Urinary bladder (tissue), 4 donors: ENCODE measurements around the gene SMTNL2. TPM values are rescaled to one million over a fixed set of nuclear protein-coding genes. Genes with fewer than 3 reads are reported as not detected.
"Not testable (repeated sequence)": the region's sequence is repeated elsewhere in the genome, so short reads cannot be mapped to it uniquely, and the experiment has no call there.

ENCODE experiments used
- DNase-seq: peaks from one replicate; pipeline ENCODE4 v3.0.0-alpha.2; 2015; ENCODE audit errors: extremely low spot score
- H3K27ac ChIP-seq: one replicate; pipeline ENCODE4 v1.5.1; 2013; ENCODE audit warnings: low read depth, mild to moderate bottlenecking, moderate library complexity
- H3K36me3 ChIP-seq: one replicate; pipeline ENCODE4 v1.6.1; 2013; ENCODE audit warnings: mild to moderate bottlenecking, moderate library complexity; ENCODE audit not compliant: insufficient read depth
- H3K4me1 ChIP-seq: one replicate; pipeline ENCODE4 v1.6.1; 2013; ENCODE audit warnings: mild to moderate bottlenecking, moderate library complexity; ENCODE audit not compliant: insufficient read depth
- H3K4me3 ChIP-seq: one replicate; pipeline ENCODE4 v1.5.1; 2013; ENCODE audit warnings: low read depth, low read length
- WGBS: extraction: QIAGEN DNeasy Blood & Tissue Kit; methylation state at CpG from one replicate; pipeline ENCODE4 v1.1.7; 2013; 5-methylcytosine and 5-hydroxymethylcytosine counted together
- polyA plus RNA-seq: library from polyadenylated mRNA; stranded (reverse); fragments of 200-250 nt; gene quantifications from one replicate; pipeline ENCODE4 v1.2.3, GENCODE V29; 2013
- total RNA-seq: library from RNA; depleted of rRNA; stranded (reverse); fragments of >200 nt; gene quantifications from one replicate; pipeline ENCODE4 v1.2.3, GENCODE V29; 2014
- donor health status: healthy with polysubstance abuse.
- donor health status: healthy.

Gene SMTNL2
- total and polyA plus RNA-seq, 2 donors = 5.0 to 8.0 TPM

- H3K36me3 ChIP-seq, DNase-seq, H3K27ac ChIP-seq, H3K4me1 ChIP-seq, H3K4me3 ChIP-seq: not testable (repeated sequence)
- 72% methylated on average over 11 of the region's 11 CpGs for WGBS
Observed at GRCh38 chr17:4590042-4590441, 5.7 kb downstream of the SMTNL2 start.

DNA sequence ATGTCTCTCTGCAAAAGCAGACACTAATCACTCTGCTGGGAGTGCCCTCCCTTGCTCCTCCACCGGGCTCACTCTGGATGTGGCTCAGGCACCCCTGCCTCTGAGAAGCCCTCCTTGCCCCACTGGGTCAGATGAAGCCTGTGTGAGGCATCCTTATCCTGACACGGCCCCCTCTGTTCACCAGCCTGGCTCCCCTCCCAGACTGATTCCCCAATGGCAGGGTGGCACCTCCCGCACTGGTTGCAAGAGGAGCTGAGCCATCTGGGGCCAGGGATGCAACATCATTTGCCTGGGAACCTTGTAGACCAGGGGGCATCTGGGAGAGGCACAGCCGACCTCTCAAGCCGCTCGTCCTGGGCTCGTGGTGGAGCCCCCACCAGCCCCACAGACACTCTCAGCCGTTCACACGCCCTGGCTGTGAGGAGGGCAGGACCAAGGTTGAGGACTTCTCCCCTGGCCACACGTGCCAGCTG lies 6.7 kb downstream of the SMTNL2 start:
- Histone ChIP-seq H3K4me3 (no peak overlapping the region), H3K27ac (no peak overlapping the region), H3K36me3 (no peaks in the 10 kb centered on the region), H3K4me1 (no peaks in the 10 kb centered on the region)
- WGBS = 80% methylated on average over 10 of the region's 10 CpGs
- DNase-seq = no peak

GRCh38 chr17:4591529-4591928 lies 7.2 kb downstream of the SMTNL2 start:
- 63% methylated on average over 12 of the region's 12 CpGs for WGBS
- no peaks in the 10 kb centered on the region for H3K4me1 ChIP-seq
- H3K4me3 ChIP-seq = no peak overlapping the region
- no peak for DNase-seq
- H3K27ac ChIP-seq = no peak overlapping the region
- H3K36me3 ChIP-seq = no peaks in the 10 kb centered on the region

DNA sequence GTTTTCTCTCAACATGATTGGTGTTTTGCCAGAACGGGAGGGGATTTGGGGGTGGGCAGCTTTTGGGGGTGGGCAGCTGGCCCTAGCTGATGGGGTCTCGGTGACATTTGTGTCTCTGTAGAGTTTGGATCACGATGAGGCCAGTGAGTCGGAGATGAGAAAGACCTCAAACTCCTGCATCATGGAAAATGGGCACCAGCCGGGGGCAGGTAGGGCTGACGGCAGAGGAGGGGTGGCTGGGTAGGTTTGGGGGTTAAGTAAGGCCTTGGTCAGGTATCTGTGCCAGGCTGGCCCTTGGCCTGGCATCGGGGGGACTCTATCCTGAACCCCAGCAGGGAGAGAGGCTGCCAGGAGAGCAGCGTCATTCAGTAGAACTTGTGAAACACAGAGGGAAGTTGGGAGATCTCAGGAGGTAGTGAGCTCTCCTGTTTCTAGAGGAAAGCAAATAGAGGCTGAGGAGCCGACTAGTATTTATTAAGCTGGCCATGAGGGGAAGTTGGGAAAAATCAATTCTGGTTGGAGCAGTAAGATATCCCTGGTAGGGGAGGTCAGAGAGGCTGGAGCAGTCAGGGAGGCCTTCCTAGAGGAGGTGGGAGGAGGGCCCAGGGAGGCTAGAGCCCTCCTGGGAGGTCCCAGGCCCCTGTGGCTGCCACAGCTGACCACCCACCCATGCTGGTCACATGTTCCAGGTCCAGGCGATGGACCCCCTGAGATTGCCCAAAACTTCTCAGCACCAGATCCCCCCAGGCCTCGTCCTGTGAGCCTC lies 8.1 kb downstream of the SMTNL2 start:
- Histone ChIP-seq H3K4me3 (no peak overlapping the region), H3K36me3 (no peaks in the 10 kb centered on the region), H3K27ac (no peak overlapping the region), H3K4me1 (no peaks in the 10 kb centered on the region)
- 85% methylated on average over 11 of the region's 11 CpGs for WGBS
- DNase-seq = no peak

GRCh38 chr17:4593021-4593421 lies 8.7 kb downstream of the SMTNL2 start:
- WGBS = 89% methylated on average over 14 of the region's 14 CpGs
- Histone ChIP-seq H3K27ac (no peak overlapping the region), H3K36me3 (no peaks in the 10 kb centered on the region), H3K4me3 (no peak overlapping the region), H3K4me1 (no peaks in the 10 kb centered on the region)
- DNase-seq = no peak

DNA sequence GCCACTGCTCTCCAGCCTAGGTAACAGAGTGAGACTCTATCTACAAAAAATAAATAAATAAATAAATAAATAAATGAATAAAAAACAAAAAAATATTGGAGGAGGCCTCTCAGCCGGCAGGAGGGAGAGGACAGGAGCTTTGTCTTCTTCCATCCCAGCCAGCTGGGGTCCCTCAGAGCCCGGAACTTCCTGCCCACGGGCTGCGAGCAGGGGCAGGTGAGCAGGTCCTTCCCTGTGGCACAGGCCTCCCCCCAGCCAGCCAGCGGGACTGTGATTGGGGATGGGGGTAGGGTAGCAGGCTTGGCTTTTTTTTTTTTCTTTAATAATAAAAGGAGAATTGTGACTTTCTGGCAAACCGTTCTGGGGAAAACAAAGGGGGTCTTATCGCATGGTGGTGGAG lies 10.1 kb downstream of the SMTNL2 start:
- Histone ChIP-seq H3K36me3 (no peaks in the 10 kb centered on the region), H3K4me1 (no peaks in the 10 kb centered on the region), H3K27ac (no peak overlapping the region), H3K4me3 (no peak overlapping the region)
- DNase-seq = no peak
- WGBS = 85% methylated on average over 7 of the region's 7 CpGs

DNA sequence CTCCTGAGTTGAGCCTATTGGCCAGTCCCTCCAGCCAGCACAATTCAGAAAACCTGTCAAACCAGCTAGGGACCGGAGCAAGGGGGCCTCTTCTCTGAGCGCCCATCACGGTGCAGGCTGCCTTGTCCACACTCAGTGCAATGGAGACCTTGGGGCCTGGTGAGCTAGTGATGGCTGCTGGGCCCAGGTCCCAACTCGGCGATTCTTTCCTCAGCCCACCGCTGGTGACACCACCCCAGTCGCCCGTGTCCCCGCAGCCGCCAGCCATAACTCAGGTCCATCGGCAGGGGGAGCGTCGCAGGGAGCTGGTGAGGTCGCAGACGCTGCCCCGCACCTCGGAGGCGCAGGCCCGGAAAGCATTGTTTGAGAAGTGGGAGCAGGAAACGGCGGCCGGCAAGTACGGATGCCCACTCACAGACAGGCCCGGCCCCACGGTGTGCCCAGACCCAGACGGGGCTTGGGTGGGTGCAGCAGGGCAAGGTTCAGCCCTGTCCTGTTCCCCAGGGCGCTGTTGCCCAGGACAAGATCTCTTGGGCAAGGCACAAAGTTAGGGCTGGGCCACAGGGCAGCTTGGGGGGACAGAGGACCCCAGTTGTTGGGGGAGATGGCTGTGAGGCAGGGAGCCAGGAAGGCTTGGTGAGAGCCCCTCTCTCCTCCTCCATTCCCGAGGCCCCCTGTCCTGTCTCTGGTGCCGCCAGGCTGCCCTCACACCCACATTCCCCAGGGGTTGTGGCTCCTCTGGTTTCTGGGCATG lies 10.8 kb downstream of the SMTNL2 start:
- no peaks in the 10 kb centered on the region for H3K4me1 ChIP-seq
- H3K27ac ChIP-seq = no peak overlapping the region
- no peak for DNase-seq
- no peaks in the 10 kb centered on the region for H3K36me3 ChIP-seq
- WGBS = 68% methylated on average over 29 of the region's 29 CpGs
- H3K4me3 ChIP-seq = no peak overlapping the region

DNA sequence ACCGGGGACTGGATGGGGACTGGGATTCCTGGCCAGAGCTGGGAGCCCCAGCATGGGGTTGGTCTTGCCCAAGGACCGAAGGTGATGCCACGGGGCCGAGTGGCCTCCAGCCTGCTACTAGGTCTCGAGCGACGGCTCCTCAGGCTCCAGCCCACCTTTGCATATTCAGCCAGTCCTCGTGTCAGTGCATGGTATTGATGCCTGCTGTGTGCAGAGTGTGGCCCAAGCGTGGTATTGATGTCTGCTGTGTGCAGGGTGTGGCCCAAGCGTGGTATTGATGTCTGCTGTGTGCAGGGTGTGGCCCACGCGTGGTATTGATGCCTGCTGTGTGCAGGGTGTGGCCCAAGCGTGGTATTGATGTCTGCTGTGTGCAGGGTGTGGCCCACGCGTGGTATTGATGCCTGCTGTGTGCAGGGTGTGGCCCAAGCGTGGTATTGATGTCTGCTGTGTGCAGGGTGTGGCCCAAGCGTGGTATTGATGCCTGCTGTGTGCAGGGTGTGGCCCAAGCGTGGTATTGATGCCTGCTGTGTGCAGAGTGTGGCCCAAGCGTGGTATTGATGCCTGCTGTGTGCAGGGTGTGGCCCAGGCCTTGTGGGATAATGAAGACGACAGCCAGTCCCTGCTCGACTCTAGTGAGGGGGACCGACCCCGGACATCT lies 11.5 kb downstream of the SMTNL2 start:
- DNase-seq, H3K4me1 ChIP-seq, H3K4me3 ChIP-seq, H3K27ac ChIP-seq, H3K36me3 ChIP-seq: not testable (repeated sequence)
- WGBS = 94% methylated on average over 23 of the region's 23 CpGs

- no peak for DNase-seq
- Histone ChIP-seq H3K36me3 (no peaks in the 10 kb centered on the region), H3K4me1 (no peaks in the 10 kb centered on the region), H3K4me3 (no peak overlapping the region), H3K27ac (no peak overlapping the region)
- 96% methylated on average over 36 of the region's 36 CpGs for WGBS
Observed at GRCh38 chr17:4596636-4597380, 12.5 kb downstream of the SMTNL2 start.

DNA sequence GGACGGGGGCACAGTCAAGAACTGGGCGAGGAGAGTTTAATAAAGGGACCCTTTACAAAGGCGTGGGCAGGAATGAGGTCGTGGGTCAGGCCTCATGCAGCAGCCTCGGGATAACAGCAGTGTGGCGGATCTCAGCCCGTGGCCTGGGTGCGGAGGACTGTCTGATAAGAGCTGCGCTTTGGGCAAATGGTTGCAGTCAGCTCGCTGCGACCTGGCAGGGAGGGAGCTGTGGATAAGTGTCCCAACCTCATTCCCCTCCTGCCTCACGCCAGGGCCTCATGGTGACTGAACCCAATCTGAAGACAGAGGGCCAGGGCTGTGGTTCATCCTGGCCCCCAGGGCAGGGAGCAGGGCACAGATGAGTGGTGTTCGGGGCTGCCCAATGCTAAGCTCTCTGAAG lies 13.6 kb downstream of the SMTNL2 start:
- no peak overlapping the region for H3K27ac ChIP-seq
- DNase-seq = no peak
- no peaks in the 10 kb centered on the region for H3K36me3 ChIP-seq
- H3K4me1 ChIP-seq = no peaks in the 10 kb centered on the region
- no peak overlapping the region for H3K4me3 ChIP-seq
- 84% methylated on average over 13 of the region's 13 CpGs for WGBS

- WGBS = 45% methylated on average over 20 of the region's 20 CpGs
- Histone ChIP-seq H3K4me3 (no peak overlapping the region), H3K27ac (peak overlapping the region; percentile 3)
Observed at GRCh38 chr17:4598776-4599504, 14.6 kb downstream of the SMTNL2 start.

DNA sequence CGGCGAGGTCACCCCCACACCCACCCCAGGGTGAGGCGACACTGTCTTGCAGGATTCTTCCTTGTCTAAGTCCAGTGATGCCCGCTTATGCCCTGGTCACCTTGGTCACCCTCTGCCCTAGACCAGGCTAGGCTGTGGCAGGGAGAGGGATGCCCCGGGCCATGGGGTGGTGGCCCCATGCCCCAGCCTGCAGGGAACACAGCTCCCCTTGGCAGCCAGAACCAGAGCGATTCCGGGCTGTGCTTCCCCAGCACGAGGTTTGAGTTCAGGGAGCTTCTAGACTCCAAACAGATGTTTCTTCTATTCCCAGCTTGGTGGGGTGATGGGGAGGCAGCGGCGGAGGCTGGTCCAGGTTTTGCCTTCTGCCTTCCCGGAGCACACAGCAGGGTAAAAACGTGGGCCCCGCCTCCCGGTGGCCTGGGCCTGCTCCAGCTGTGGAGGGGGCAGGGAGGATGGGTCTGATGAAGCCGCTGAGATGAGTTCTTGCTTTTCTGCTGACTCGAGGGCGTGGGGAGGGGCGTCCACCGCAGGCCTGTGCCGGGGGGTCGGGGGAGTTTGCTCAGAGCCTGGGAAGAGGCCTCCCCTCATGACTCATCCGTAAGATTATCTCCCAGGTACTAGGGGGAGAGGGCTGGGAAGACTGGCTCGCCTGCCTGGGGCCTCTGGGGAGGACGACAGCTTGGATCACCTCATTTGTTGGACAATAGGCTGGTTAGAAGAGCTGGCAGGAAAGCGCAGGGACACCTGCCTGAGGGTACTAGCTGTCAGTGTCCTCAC lies 15.4 kb downstream of the SMTNL2 start:
- no peaks in the 10 kb centered on the region for H3K4me1 ChIP-seq
- DNase-seq = peak; percentile 62
- WGBS = 26% methylated on average over 25 of the region's 25 CpGs
- no peak overlapping the region for H3K4me3 ChIP-seq
- no peaks in the 10 kb centered on the region for H3K36me3 ChIP-seq
- peak overlapping the region; percentile 33 for H3K27ac ChIP-seq

More at GRCh38 chr17:4598776-4599504, 14.6 kb downstream of the SMTNL2 start:
- Histone ChIP-seq H3K4me1 (no peaks in the 10 kb centered on the region), H3K36me3 (no peaks in the 10 kb centered on the region)
- DNase-seq = no peak
